Measurements from ENCODE around the gene CEP192.

Gene CEP192

GRCh38 chr18:13139885-13140450, 148.8 kb downstream of the CEP192 start:
- TF ChIP-seq TEAD4 (IDR thresholded peaks at IDR 0.05) (no peak), RAD21 (IDR thresholded peaks at IDR 0.05; ENCODE audit: low read depth) (peak; percentile 59)

- TF ChIP-seq TCF12 (IDR thresholded peaks at IDR 0.05; ENCODE audit: low read depth) (no peak), ZBTB7A (IDR thresholded peaks at IDR 0.05; ENCODE audit: low read depth) (no peak), FOXM1 (IDR thresholded peaks at IDR 0.05; ENCODE audit: borderline replicate concordance, low read depth) (no peak), TAF1 (IDR thresholded peaks at IDR 0.05; ENCODE audit: low read depth) (no peak), CEBPB (IDR thresholded peaks at IDR 0.05) (no peak), EGR1 (IDR thresholded peaks at IDR 0.05) (no peak), MAX (IDR thresholded peaks at IDR 0.05) (no peak), REST (IDR thresholded peaks at IDR 0.05; ENCODE audit: low read depth) (no peak)
These were observed 150.0 kb downstream of the CEP192 start for GRCh38 chr18:13141209-13141608.

GRCh38 chr18:13145636-13146190, 154.6 kb downstream of the CEP192 start:
- TF ChIP-seq USF1 (IDR thresholded peaks at IDR 0.05) (no peak), TEAD4 (IDR thresholded peaks at IDR 0.05) (no peak), RAD21 (IDR thresholded peaks at IDR 0.05; ENCODE audit: low read depth) (no peak), CEBPB (IDR thresholded peaks at IDR 0.05) (no peak), EGR1 (IDR thresholded peaks at IDR 0.05) (no peak), EP300 (IDR thresholded peaks at IDR 0.05; ENCODE audit: borderline replicate concordance) (no peak), CREB1 (IDR thresholded peaks at IDR 0.05; ENCODE audit: low read depth) (no peak), TAF1 (IDR thresholded peaks at IDR 0.05; ENCODE audit: low read depth) (no peak), MAX (IDR thresholded peaks at IDR 0.05) (no peak), FOXM1 (IDR thresholded peaks at IDR 0.05; ENCODE audit: borderline replicate concordance, low read depth) (no peak), TCF12 (IDR thresholded peaks at IDR 0.05; ENCODE audit: low read depth) (no peak), YY1 (IDR thresholded peaks at IDR 0.05; ENCODE audit: low read depth) (no peak), ZBTB7A (IDR thresholded peaks at IDR 0.05; ENCODE audit: low read depth) (no peak), REST (IDR thresholded peaks at IDR 0.05; ENCODE audit: low read depth) (no peak), NFIC (IDR thresholded peaks at IDR 0.05) (no peak)

GRCh38 chr18:13147130-13147529, 156.0 kb downstream of the CEP192 start:
- TF ChIP-seq TEAD4 (IDR thresholded peaks at IDR 0.05) (no peak), EP300 (IDR thresholded peaks at IDR 0.05; ENCODE audit: borderline replicate concordance) (0 out of 2 replicates have a peak, but pooled peaks have one; percentile 24)

GRCh38 chr18:13151656-13152055, 160.5 kb downstream of the CEP192 start:
- TF ChIP-seq CREB1 (IDR thresholded peaks at IDR 0.05; ENCODE audit: low read depth) (no peak), USF1 (IDR thresholded peaks at IDR 0.05) (no peak), REST (IDR thresholded peaks at IDR 0.05; ENCODE audit: low read depth) (no peak), TCF12 (IDR thresholded peaks at IDR 0.05; ENCODE audit: low read depth) (no peak), RAD21 (IDR thresholded peaks at IDR 0.05; ENCODE audit: low read depth) (no peak), EGR1 (IDR thresholded peaks at IDR 0.05) (no peak), MAX (IDR thresholded peaks at IDR 0.05) (no peak)
